ENCODE data around the gene KRTAP21-3.

DNA sequence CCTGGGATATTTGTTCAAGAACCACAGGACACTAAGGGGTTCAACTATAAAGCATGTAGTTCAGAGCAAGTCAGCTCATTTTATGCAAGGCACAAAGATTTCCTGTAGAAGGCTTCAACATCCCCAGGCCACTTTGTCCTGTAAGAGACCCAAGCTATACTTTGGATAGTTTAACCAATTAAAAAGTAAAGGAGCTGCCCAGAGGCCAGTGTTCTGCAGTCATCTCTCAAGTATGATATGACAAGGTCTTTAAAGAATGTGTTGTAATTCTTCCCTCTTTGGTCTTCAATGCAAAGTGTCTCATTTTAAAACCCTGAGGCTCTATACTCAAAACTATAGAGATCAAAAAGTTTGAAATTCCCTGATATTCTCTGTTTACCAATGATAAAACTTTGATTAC is 41.8 kb downstream of the KRTAP21-3 start:
- TF ChIP-seq POLR2AphosphoS5 (IDR thresholded peaks at IDR 0.05), result no peak
- TF ChIP-seq, protein P1, sequence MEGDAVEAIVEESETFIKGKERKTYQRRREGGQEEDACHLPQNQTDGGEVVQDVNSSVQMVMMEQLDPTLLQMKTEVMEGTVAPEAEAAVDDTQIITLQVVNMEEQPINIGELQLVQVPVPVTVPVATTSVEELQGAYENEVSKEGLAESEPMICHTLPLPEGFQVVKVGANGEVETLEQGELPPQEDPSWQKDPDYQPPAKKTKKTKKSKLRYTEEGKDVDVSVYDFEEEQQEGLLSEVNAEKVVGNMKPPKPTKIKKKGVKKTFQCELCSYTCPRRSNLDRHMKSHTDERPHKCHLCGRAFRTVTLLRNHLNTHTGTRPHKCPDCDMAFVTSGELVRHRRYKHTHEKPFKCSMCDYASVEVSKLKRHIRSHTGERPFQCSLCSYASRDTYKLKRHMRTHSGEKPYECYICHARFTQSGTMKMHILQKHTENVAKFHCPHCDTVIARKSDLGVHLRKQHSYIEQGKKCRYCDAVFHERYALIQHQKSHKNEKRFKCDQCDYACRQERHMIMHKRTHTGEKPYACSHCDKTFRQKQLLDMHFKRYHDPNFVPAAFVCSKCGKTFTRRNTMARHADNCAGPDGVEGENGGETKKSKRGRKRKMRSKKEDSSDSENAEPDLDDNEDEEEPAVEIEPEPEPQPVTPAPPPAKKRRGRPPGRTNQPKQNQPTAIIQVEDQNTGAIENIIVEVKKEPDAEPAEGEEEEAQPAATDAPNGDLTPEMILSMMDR (IDR thresholded peaks at IDR 0.05), result no peak

Data from stomach (tissue), 4 donors.